Measurements from ENCODE around the gene KRTAP10-4.
"Not testable (repeated sequence)": the region's sequence is repeated elsewhere in the genome, so short reads cannot be mapped to it uniquely, and the experiment has no call there.

The KRTAP10-4 gene

GRCh38 chr21:44599264-44600029, 25.9 kb downstream of the KRTAP10-4 start:
- DNase-seq (ENCODE audit: low spot score): no peak

GRCh38 chr21:44600118-44600978, 26.8 kb downstream of the KRTAP10-4 start, which contains the start of gene KRTAP10-7:
TSS of gene KRTAP10-7 (plus strand) at chr21:44600597. CDS start at chr21:44600622, 25 bp downstream.
- DNase-seq (ENCODE audit: low spot score): not testable (repeated sequence)

DNA sequence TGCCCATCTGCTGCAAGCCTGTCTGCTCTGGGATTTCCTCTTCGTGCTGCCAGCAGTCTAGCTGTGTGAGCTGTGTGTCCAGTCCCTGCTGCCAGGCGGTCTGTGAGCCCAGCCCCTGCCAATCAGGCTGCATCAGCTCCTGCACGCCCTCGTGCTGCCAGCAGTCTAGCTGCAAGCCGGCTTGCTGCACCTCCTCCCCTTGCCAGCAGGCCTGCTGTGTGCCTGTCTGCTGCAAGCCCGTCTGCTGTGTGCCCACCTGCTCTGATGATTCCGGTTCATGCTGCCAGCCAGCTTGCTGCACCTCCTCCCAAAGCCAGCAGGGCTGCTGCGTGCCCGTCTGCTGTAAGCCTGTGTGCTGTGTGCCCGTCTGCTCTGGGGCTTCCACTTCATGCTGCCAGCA, 27.6 kb downstream of the KRTAP10-4 start:
- not testable (repeated sequence) for DNase-seq (ENCODE audit: low spot score)

- DNase-seq (ENCODE audit: low spot score): no peak
These were observed 28.3 kb downstream of the KRTAP10-4 start for GRCh38 chr21:44601596-44602462.

DNA sequence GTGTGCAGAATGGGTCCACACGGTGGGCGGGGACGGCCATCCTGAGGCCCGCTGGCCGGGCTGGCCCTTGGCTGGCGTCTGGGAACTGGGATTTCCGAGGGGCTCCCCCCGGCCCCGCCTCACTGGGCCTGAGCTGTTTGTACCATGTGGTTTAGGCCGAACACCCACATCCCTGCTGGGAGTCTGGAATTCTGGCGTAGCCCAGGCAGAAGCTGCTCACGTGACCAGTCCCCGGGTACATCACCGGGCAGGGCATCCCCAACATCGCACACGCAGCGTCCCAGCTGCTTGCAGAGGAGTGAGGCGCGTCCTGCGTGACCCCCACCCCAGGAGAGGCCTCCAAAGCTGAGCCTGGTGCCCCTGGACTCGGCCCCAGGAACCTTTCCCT, 28.9 kb downstream of the KRTAP10-4 start:
- DNase-seq (ENCODE audit: low spot score): no peak

GRCh38 chr21:44603109-44603875, 29.8 kb downstream of the KRTAP10-4 start:
- DNase-seq (ENCODE audit: low spot score): no peak

DNA sequence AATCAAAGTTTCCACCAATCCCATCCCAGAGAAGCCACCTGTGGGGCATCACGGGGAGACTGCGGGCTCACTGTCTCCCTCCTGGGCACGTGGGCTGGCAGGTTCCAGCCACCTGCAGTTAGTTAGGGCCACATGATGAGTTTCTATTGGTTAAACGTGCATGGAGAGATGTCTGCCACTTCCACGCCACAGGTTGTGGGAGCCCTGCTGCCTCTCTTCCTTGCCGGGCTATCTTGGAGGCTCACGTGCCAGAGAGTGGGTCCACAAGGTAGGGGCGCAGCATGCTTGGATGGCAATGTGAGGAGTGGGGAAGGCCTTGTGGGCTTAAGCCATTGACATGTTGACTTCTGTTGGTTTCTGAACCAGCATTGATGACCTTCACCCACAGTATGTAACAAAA, 30.4 kb downstream of the KRTAP10-4 start:
- no peak for DNase-seq (ENCODE audit: low spot score)

DNA sequence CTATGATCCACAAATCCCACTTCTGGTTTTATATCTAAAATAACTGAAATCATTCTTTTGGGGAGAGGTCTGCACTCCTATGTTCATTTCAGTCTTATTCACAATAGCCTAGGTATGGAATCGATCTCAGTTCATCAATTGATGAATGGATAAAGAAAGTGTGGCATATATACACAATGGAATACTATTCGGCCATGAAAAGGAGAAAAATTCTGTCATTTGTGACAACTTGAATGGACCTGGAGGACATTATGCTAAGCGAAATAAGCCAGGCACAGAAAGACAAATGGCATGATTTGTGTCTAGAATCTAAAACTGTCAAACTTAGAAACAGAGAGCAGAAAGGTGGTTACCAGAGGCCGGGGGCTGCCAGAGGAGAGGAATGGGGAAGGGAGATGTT, 33.0 kb downstream of the KRTAP10-4 start:
- no peak for DNase-seq (ENCODE audit: low spot score)

GRCh38 chr21:44609193-44609592, 35.7 kb downstream of the KRTAP10-4 start:
- no peak for DNase-seq (ENCODE audit: low spot score)

DNA sequence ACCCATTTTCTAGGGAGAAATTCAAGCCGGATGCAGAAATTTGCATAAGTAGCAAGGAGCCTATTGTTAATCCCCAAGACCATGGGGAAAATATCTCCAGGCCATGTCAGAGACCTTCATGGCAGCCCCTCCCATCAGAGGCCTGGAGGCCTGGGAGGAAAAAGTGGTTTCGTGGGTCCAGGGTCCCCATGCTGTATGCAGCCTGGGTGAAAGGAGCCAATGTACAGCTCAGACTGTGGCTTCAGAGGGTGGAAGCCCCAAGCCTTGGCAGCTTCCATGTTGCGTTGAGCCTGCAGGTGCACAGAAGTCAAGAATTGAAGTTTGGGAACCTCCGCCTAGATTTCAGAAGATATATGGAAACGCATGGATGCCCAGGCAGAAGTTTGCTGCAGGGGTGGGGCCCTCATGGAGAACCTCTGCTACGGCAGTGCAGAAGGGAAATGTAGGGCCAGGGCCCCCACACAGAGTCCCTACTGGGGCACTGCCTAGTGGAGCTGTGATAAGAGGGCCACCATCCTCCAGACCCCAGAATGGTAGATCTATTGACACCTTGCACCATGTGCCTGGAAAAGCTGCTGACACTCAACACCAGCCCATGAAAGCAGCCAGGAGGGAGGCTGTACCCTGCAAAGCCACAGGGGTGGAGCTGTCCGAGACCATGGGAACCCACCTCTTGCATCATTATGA, 36.8 kb downstream of the KRTAP10-4 start:
- not testable (repeated sequence) for DNase-seq (ENCODE audit: low spot score)

- DNase-seq (ENCODE audit: low spot score): no peak
These were observed 38.0 kb downstream of the KRTAP10-4 start for GRCh38 chr21:44611551-44611950.

DNA sequence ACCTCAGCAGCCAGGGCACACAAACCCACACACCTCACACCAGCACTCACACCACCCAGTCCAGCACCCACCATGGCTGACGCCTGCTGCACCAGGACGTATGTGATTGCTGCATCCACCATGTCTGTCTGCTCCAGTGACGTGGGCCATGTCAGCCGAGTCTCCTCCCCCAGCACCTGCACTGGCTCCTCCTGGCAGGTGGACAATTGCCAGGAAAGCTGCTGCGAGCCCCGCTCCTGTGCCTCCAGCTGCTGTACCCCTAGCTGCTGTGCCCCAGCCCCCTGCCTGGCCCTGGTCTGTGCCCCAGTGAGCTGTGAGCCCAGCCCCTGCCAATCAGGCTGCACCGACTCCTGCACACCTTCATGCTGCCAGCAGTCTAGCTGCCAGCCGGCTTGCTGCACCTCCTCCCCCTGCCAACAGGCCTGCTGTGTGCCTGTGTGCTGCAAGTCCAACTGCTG, 38.5 kb downstream of the KRTAP10-4 start, which contains the start of gene KRTAP10-8:
Gene KRTAP10-8 (plus strand): TSS at position 51 of the 458 bp plus-strand sequence. CDS start 22 bp downstream, at position 73.
- no peak for DNase-seq (ENCODE audit: low spot score)

- DNase-seq (ENCODE audit: low spot score): no peak
These were observed 39.2 kb downstream of the KRTAP10-4 start for GRCh38 chr21:44612669-44613229.

DNA sequence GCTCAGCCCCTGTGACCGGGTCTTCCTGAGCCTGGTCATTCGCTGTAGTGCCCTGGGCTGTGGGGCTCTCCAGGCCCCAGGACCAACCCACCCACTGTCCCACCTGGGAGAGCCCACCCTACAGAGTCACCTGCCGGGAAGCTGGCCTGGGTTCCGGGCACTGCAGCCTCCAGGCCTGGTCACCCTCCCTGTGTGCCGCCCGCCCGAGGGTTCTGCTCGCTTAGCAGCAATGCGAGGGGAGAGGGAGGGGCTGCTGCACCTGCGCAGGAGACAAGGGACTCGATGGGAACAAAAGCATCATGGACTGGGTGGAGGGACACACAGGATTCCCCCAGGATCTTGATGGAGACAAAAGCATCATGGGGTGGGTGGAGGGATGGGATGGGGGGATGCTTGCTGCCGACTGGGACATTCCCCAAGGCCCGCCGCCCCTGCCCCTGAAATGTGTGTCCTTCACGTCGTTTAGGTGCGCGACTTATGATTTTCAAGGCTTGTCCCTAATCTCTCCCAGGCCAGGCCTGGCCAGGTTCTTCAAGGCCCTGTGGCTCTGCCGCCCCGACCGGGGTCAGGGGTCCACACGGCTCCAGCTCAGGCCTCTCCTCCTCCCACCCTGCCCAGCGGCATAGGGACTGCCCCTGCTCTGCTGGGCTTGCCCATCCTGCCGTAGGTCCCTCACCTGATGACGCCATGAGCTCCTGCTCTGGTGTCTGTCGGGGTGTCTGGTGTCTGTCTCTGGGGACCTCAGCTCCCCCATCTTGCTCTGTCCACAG, 40.0 kb downstream of the KRTAP10-4 start:
- no peak for DNase-seq (ENCODE audit: low spot score)

DNA sequence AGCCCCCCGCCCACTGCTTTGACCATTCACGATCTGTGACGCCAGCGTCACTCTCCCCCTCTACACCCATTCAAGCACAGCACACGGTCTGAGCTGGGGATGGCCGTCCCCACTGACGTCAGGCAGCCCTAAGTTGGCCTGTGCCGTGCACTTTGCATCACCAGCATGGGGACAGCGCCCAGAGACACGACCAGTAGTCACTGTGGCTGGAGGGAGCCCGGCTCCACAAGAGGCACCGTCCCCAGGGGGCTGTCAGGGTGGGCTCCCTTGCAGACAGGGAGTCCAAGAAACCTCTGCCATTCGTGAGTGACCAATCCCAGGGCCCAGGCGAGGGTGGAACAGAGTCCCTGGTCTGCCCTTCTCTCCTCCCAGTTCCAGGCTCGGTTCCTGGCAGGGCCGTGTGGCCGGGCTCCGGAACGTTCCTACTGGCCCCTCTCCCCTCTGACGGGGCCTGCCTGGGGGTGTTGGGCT, 40.7 kb downstream of the KRTAP10-4 start:
- DNase-seq (ENCODE audit: low spot score): no peak

GRCh38 chr21:44614961-44615391, 41.4 kb downstream of the KRTAP10-4 start:
- no peak for DNase-seq (ENCODE audit: low spot score)

GRCh38 chr21:44615466-44615865, 41.9 kb downstream of the KRTAP10-4 start:
- no peak for DNase-seq (ENCODE audit: low spot score)

DNA sequence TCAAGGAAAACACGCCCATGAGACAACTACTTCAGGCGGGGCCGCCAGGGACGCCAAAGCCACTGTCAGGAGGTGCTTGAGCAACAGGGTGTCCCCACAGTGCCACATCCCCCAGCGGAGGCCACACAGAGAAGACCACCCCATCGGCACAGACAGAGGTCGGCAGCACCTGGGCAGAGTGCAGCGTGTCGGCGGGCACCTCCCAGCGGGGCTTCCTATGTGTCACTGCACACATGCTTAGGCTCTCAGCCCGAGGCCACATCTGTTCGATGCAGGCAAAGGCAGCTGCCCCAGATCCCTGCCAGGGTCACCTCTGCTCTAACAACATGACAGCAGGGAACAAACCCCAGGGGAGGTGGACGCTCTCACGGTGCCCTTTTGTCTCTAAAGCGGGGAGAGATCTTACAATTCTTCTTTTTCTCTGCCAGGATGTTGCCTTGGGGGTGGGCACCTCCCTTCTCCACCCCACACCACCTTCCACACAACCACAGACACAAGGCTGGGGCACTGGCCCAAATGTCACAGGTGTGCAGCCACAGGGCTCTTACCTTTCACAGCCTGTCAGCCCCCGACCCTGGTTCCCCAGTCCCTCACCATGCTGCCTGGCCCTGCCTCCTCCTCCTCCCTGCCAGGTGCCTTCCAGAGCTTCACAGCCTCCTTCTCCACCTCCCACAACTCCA, 42.5 kb downstream of the KRTAP10-4 start:
- DNase-seq (ENCODE audit: low spot score): no peak

GRCh38 chr21:44616591-44616926, 43.0 kb downstream of the KRTAP10-4 start:
- no peak for DNase-seq (ENCODE audit: low spot score)
